Skeletal muscle tissue (tissue), 4 donors: Measurements from ENCODE around the gene GRAP2. TPM values are rescaled to one million over a fixed set of nuclear protein-coding genes. Genes with fewer than 3 reads are reported as not detected.

ENCODE experiments used
- H3K27ac ChIP-seq: one replicate; pipeline ENCODE4 v1.7.0; 2013; ENCODE audit warnings: mild to moderate bottlenecking, low read depth, low read length, inconsistent platforms
- H3K27me3 ChIP-seq, 3 donors: one replicate each; pipeline ENCODE4 v1.7.0; 2013; ENCODE audit warnings: low read length in 3 of 3; ENCODE audit not compliant: control insufficient read depth in 3 of 3, insufficient read depth in 3 of 3
- H3K36me3 ChIP-seq, 3 donors: one replicate each; pipeline ENCODE4 v1.7.0; 2013; ENCODE audit warnings: low read length in 3 of 3; ENCODE audit not compliant: control insufficient read depth in 3 of 3, insufficient read depth in 3 of 3
- H3K4me1 ChIP-seq, 3 donors: one replicate each; pipeline ENCODE4 v1.7.0; 2013; ENCODE audit warnings: low read length in 3 of 3, mild to moderate bottlenecking in 3 of 3; ENCODE audit not compliant: control insufficient read depth in 3 of 3, insufficient read depth in 3 of 3
- H3K4me3 ChIP-seq, 3 donors: one replicate each; pipeline ENCODE4 v1.7.0; 2013; ENCODE audit warnings: low read length in 3 of 3
- H3K9ac ChIP-seq, 3 donors: one replicate each; pipeline ENCODE4 v1.7.0; 2013; ENCODE audit warnings: low read length in 3 of 3, mild to moderate bottlenecking in 3 of 3, moderate library complexity in 2 of 3, low read depth in 1 of 3
- H3K9me3 ChIP-seq, 3 donors: one replicate each; pipeline ENCODE4 v1.7.0; 2013; ENCODE audit warnings: low read length in 3 of 3; ENCODE audit not compliant: control insufficient read depth in 3 of 3
- total RNA-seq: library from RNA; depleted of rRNA; stranded (reverse); fragments of >200 nt; gene quantifications from one replicate; pipeline ENCODE4 v1.2.3, GENCODE V29; 2014
- donor health status: Osteomylitis.

GRAP2 gene
- total RNA-seq, 1 donor from 2014 or later = under 0.01 TPM

- no peaks in the 10 kb centered on the region for H3K36me3 ChIP-seq
- no peak overlapping the region for H3K4me3 ChIP-seq
- H3K27ac ChIP-seq = no peak overlapping the region
- no peak overlapping the region for H3K9ac ChIP-seq
- no peaks in the 10 kb centered on the region for H3K4me1 ChIP-seq
- H3K27me3 ChIP-seq = peaks cover 0 to 15% (median 0%) of the 10 kb centered on the region in 3 donors
- no peaks in the 10 kb centered on the region for H3K9me3 ChIP-seq
These were observed 60.2 kb downstream of the GRAP2 start for GRCh38 chr22:39960791-39961746.

DNA sequence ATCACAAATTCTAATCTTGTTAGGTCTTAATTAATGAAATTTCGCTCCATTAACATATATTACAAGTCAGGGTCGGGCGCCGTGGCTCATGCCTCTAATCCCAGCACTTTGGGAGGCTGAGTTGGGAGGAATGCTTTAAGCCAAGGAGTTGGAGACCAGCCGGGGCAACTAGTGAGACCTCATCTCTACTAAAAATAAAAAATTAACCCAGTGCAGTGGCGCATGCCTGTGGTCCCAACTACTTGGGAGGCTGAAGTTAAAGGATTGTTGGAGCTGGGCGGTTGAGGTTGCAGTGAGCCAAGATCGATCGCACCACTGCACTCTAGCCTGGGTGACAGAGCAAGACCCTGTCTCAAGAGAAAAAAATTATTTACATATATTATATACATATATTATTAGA, 61.2 kb downstream of the GRAP2 start:
- H3K36me3 ChIP-seq = no peaks in the 10 kb centered on the region
- H3K9me3 ChIP-seq = no peaks in the 10 kb centered on the region
- no peak overlapping the region for H3K27ac ChIP-seq
- no peak overlapping the region for H3K9ac ChIP-seq
- no peak overlapping the region for H3K4me3 ChIP-seq
- H3K4me1 ChIP-seq = no peaks in the 10 kb centered on the region
- peaks cover 0 to 15% (median 0%) of the 10 kb centered on the region in 3 donors for H3K27me3 ChIP-seq

GRCh38 chr22:39965748-39966147, 64.9 kb downstream of the GRAP2 start:
- Histone ChIP-seq H3K27ac (no peak overlapping the region), H3K4me3 (no peak overlapping the region), H3K9me3 (no peaks in the 10 kb centered on the region), H3K9ac (no peak overlapping the region), H3K36me3 (no peaks in the 10 kb centered on the region), H3K27me3 (peaks cover 5 to 14% (median 9%) of the 10 kb centered on the region in 3 donors), H3K4me1 (peaks cover 0 to 14% (median 6%) of the 10 kb centered on the region in 3 donors)

- Histone ChIP-seq H3K27ac (no peak overlapping the region), H3K36me3 (no peaks in the 10 kb centered on the region), H3K4me1 (peaks cover 0 to 14% (median 6%) of the 10 kb centered on the region in 3 donors), H3K27me3 (peaks cover 7 to 14% (median 14%) of the 10 kb centered on the region in 3 donors), H3K9me3 (no peaks in the 10 kb centered on the region), H3K4me3 (no peak overlapping the region), H3K9ac (no peak overlapping the region)
These were observed 65.6 kb downstream of the GRAP2 start for GRCh38 chr22:39966470-39966869.

- Histone ChIP-seq H3K36me3 (no peaks in the 10 kb centered on the region), H3K9ac (no peak overlapping the region), H3K4me3 (no peak overlapping the region), H3K9me3 (no peaks in the 10 kb centered on the region), H3K27ac (no peak overlapping the region), H3K27me3 (peaks cover 15 to 21% (median 16%) of the 10 kb centered on the region in 3 donors), H3K4me1 (peaks cover 0 to 14% (median 6%) of the 10 kb centered on the region in 3 donors)
These were observed 66.4 kb downstream of the GRAP2 start for GRCh38 chr22:39967103-39967829.

GRCh38 chr22:39967996-39968972, 67.4 kb downstream of the GRAP2 start:
- H3K27ac ChIP-seq = no peak overlapping the region
- H3K4me1 ChIP-seq = peaks cover 0 to 14% (median 6%) of the 10 kb centered on the region in 3 donors
- H3K9ac ChIP-seq = no peak overlapping the region
- peaks cover 25% of the 10 kb centered on the region in 3 donors for H3K27me3 ChIP-seq
- no peaks in the 10 kb centered on the region for H3K36me3 ChIP-seq
- no peak overlapping the region for H3K4me3 ChIP-seq
- no peaks in the 10 kb centered on the region for H3K9me3 ChIP-seq

GRCh38 chr22:39970742-39971141, 69.9 kb downstream of the GRAP2 start:
- Histone ChIP-seq H3K4me1 (peaks cover 0 to 16% (median 6%) of the 10 kb centered on the region in 3 donors), H3K27me3 (peaks cover 32 to 37% (median 37%) of the 10 kb centered on the region in 3 donors), H3K9ac (no peak overlapping the region), H3K9me3 (no peaks in the 10 kb centered on the region), H3K4me3 (no peak overlapping the region), H3K36me3 (no peaks in the 10 kb centered on the region), H3K27ac (no peak overlapping the region)

DNA sequence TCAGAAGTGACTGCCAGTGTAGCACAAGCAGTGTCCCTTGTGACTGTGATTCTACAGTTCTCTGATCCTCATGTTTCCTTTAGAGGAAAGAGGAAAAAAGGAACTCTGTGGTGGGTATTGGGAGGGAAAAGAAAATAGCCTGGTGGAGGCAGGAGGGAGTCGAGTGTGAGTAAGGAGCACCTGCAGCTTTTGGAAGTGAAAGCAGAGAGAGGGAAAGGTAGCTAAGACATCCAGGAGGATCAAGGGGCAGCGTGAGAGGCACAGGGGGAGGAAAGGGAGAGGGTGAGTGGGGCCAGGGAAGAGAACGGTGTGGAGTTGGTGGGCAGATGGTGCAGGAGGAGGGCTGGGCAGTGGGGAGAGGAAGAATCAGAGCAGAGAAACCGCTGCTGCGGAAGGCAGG, 71.8 kb downstream of the GRAP2 start:
- Histone ChIP-seq H3K9me3 (no peaks in the 10 kb centered on the region), H3K9ac (no peak overlapping the region), H3K36me3 (no peaks in the 10 kb centered on the region), H3K27ac (no peak overlapping the region), H3K4me1 (peaks cover 0 to 16% (median 6%) of the 10 kb centered on the region in 3 donors), H3K27me3 (peaks cover 46 to 53% (median 47%) of the 10 kb centered on the region in 3 donors), H3K4me3 (no peak overlapping the region)

DNA sequence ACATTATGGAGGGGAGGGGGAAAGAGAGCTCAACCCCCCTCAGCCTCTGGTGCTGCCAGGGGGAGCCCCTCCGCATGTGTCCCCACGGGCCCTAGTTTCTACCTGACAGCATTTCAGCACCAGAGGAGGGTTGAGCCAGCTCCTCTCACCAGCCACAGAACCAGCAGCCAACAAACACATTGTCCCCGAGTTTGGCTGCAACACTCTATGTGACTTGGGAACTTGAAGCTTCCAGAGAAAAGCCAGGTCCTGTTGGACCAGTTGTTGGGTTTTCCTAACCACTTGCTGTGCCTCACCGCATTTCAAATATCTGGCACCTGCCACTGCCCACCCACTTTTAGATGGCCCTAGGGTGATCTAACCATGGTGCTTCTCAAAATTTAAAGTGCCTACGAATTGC, 72.8 kb downstream of the GRAP2 start:
- Histone ChIP-seq H3K4me3 (no peak overlapping the region), H3K9ac (no peak overlapping the region), H3K27ac (no peak overlapping the region), H3K27me3 (peaks cover 45 to 47% (median 47%) of the 10 kb centered on the region in 3 donors), H3K36me3 (no peaks in the 10 kb centered on the region), H3K9me3 (no peaks in the 10 kb centered on the region), H3K4me1 (peaks cover 0 to 7% (median 2%) of the 10 kb centered on the region in 3 donors)
